WTC11 (cell line): ENCODE measurements around the gene AGBL1. TPM values are rescaled to one million over a fixed set of nuclear protein-coding genes. Genes with fewer than 3 reads are reported as not detected.

Source experiments
- ATAC-seq: fragments of 200-7000 bp; cut with Tn5 transposase; 2 replicates; pipeline ENCODE4 v1.10.0; 2021; ENCODE audit warnings: mild to moderate bottlenecking, moderate library complexity
- CTCF ChIA-PET: fragments of 300-600 bp; sonication (Branson Sonifier 250); formaldehyde crosslinking; loops from one replicate; lab custom pipeline; 2021; ENCODE audit warnings: antibody characterized with exemption; lab: Charles Lee
- POLR2A ChIA-PET: fragments of 350-600 bp; sonication (Branson Sonifier 250); formaldehyde crosslinking; loops from one replicate; lab custom pipeline; 2021; ENCODE audit warnings: antibody characterized with exemption; lab: Charles Lee
- DNase-seq: peaks from one replicate; pipeline ENCODE4 v3.0.0; 2021; ENCODE audit warnings: low spot score
- H3K27ac Mint-ChIP-seq: 2 replicates; pipeline ENCODE4 v1.8.0; 2021; ENCODE audit warnings: mixed read lengths
- H3K27me3 Mint-ChIP-seq: 2 replicates; pipeline ENCODE4 v1.8.0; 2021; ENCODE audit warnings: low read depth, mild to moderate bottlenecking, moderate library complexity, mixed read lengths
- H3K36me3 Mint-ChIP-seq: 2 replicates; pipeline ENCODE4 v1.8.0; 2021; ENCODE audit warnings: mixed read lengths
- H3K4me1 Mint-ChIP-seq: 2 replicates; pipeline ENCODE4 v1.8.0; 2022; ENCODE audit warnings: mixed read lengths
- H3K4me3 Mint-ChIP-seq: 2 replicates; pipeline ENCODE4 v1.8.0; 2021; ENCODE audit warnings: mild to moderate bottlenecking, moderate library complexity, mixed read lengths
- H3K9me3 Mint-ChIP-seq: 2 replicates; pipeline ENCODE4 v1.8.0; 2021; ENCODE audit warnings: mixed read lengths
- ATF6 ChIP-seq: sonication (generic); formaldehyde crosslinking; IDR thresholded peaks from 2 replicates; pipeline ENCODE4 v1.8.1; 2023; ENCODE audit warnings: mild to moderate bottlenecking, missing genetic modification reagents
- CTCF ChIP-seq: fragments of 200-600 bp; IDR thresholded peaks from 2 replicates; pipeline ENCODE4 v1.8.0; 2022; ENCODE audit warnings: antibody characterized with exemption
- ESRRA ChIP-seq: sonication (generic); formaldehyde crosslinking; IDR thresholded peaks from 2 replicates; pipeline ENCODE4 v1.8.1; 2022; ENCODE audit warnings: mild to moderate bottlenecking, missing genetic modification reagents, borderline replicate concordance
- FOXP1 ChIP-seq: sonication (generic); formaldehyde crosslinking; IDR thresholded peaks from 2 replicates; pipeline ENCODE4 v1.8.0; 2022; ENCODE audit warnings: missing genetic modification reagents, mild to moderate bottlenecking, moderate library complexity, borderline replicate concordance
- GTF2I ChIP-seq: fragments of 250-450 bp; sonication (Bioruptor Pico); conservative IDR thresholded peaks from 2 replicates; pipeline ENCODE4 v1.4.0; 2021; ENCODE audit warnings: mild to moderate bottlenecking
- JAZF1 ChIP-seq: fragments of 250-450 bp; sonication (Bioruptor Pico); IDR thresholded peaks from 2 replicates; pipeline ENCODE4 v1.9.0; 2021; ENCODE audit warnings: moderate library complexity, mild to moderate bottlenecking, inconsistent platforms
- KAT7 ChIP-seq: sonication (generic); formaldehyde crosslinking; IDR thresholded peaks from 2 replicates; pipeline ENCODE4 v1.8.1; 2023; ENCODE audit warnings: missing genetic modification reagents, mild to moderate bottlenecking, borderline replicate concordance
- SMAD3 ChIP-seq: sonication (generic); formaldehyde crosslinking; IDR thresholded peaks from 2 replicates; pipeline ENCODE4 v1.8.0; 2022; ENCODE audit warnings: missing genetic modification reagents, mild to moderate bottlenecking, borderline replicate concordance
- ZNF219 ChIP-seq: sonication (generic); formaldehyde crosslinking; IDR thresholded peaks from 2 replicates; pipeline ENCODE4 v1.8.0; 2023; ENCODE audit warnings: missing genetic modification reagents, mild to moderate bottlenecking, borderline replicate concordance
- total RNA-seq: library from RNA; stranded (reverse); gene quantifications from 3 replicates; pipeline ENCODE4 v1.2.3, GENCODE V29; 2021
- TF ChIP-seq, protein P1 (sequence below): fragments of 250-450 bp; sonication (Bioruptor Pico); IDR thresholded peaks from 2 replicates; pipeline ENCODE4 v1.9.0; 2021; ENCODE audit warnings: mild to moderate bottlenecking
- TF ChIP-seq, protein P2 (sequence below): fragments of 250-450 bp; sonication (Bioruptor Pico); IDR thresholded peaks from 2 replicates; pipeline ENCODE4 v1.8.0; 2021; ENCODE audit warnings: mild to moderate bottlenecking
- TF ChIP-seq, protein P3 (sequence below): sonication (generic); formaldehyde crosslinking; IDR thresholded peaks from 2 replicates; pipeline ENCODE4 v1.8.0; 2022; ENCODE audit warnings: mild to moderate bottlenecking, missing genetic modification reagents
- TF ChIP-seq, protein P4 (sequence below): sonication (generic); formaldehyde crosslinking; conservative IDR thresholded peaks from 2 replicates; pipeline ENCODE4 v1.8.1; 2023; ENCODE audit warnings: mild to moderate bottlenecking, low read depth, missing genetic modification reagents, moderate library complexity
- TF ChIP-seq, protein P5 (sequence below): sonication (generic); formaldehyde crosslinking; IDR thresholded peaks from 2 replicates; pipeline ENCODE4 v1.8.1; 2022; ENCODE audit warnings: low read depth, mild to moderate bottlenecking, moderate library complexity, missing genetic modification reagents, borderline replicate concordance

AGBL1 gene
- total RNA-seq, 1 experiment from 2014 or later: not detected

- peaks cover 21% of the 10 kb centered on the region for H3K9me3 Mint-ChIP-seq
- peaks cover 3% of the 10 kb centered on the region; the same call in 1 of the 2 replicates for H3K36me3 Mint-ChIP-seq
- no peak overlapping the region for H3K4me3 Mint-ChIP-seq
- CTCF ChIA-PET: no interaction called here
- H3K27me3 Mint-ChIP-seq: no peaks in the 10 kb centered on the region
- DNase-seq (peak; percentile 81), ATAC-seq (peak; percentile 99)
- no peaks in the 10 kb centered on the region for H3K4me1 Mint-ChIP-seq
- no peak overlapping the region for H3K27ac Mint-ChIP-seq
- POLR2A ChIA-PET: no interaction called here
- TF ChIP-seq ATF6 (no peak), CTCF (peak; percentile 84), ESRRA (CRISPR knock-in tag) (no peak)
These were observed 60.2 kb downstream of the AGBL1 start for GRCh38 chr15:86139828-86140227.

DNA sequence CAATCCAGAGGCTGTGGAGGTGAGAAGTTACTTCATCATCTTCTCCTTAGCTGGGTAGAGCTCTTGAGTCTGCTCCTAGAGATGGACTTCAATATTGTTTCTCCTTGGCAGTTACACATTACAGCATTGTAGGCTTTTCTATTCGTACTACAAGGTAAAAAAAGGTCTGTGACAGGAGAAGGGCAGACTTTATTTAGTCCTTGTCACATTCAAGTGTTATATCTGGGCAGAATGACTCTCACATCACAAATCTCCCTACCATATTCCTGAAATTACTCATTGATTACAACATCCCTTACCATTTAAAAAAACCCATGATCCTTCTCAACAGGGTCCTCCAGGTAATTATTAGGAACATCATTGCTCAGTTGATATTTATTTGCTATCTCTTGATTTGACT lies 75.0 kb downstream of the AGBL1 start:
- ATAC-seq (no peak), DNase-seq (no peak)
- H3K36me3 Mint-ChIP-seq: peaks cover 26% of the 10 kb centered on the region
- H3K27ac Mint-ChIP-seq: no peak overlapping the region
- no peak overlapping the region for H3K4me3 Mint-ChIP-seq
- peaks cover 43% of the 10 kb centered on the region for H3K9me3 Mint-ChIP-seq
- H3K4me1 Mint-ChIP-seq: peaks cover 10% of the 10 kb centered on the region
- ChIA-PET CTCF (no interaction called here), POLR2A (no interaction called here)
- H3K27me3 Mint-ChIP-seq: no peaks in the 10 kb centered on the region
- TF ChIP-seq, protein P1, sequence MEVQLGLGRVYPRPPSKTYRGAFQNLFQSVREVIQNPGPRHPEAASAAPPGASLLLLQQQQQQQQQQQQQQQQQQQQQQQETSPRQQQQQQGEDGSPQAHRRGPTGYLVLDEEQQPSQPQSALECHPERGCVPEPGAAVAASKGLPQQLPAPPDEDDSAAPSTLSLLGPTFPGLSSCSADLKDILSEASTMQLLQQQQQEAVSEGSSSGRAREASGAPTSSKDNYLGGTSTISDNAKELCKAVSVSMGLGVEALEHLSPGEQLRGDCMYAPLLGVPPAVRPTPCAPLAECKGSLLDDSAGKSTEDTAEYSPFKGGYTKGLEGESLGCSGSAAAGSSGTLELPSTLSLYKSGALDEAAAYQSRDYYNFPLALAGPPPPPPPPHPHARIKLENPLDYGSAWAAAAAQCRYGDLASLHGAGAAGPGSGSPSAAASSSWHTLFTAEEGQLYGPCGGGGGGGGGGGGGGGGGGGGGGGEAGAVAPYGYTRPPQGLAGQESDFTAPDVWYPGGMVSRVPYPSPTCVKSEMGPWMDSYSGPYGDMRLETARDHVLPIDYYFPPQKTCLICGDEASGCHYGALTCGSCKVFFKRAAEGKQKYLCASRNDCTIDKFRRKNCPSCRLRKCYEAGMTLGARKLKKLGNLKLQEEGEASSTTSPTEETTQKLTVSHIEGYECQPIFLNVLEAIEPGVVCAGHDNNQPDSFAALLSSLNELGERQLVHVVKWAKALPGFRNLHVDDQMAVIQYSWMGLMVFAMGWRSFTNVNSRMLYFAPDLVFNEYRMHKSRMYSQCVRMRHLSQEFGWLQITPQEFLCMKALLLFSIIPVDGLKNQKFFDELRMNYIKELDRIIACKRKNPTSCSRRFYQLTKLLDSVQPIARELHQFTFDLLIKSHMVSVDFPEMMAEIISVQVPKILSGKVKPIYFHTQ (CRISPR knock-in tag): no peak
- TF ChIP-seq, protein P2, sequence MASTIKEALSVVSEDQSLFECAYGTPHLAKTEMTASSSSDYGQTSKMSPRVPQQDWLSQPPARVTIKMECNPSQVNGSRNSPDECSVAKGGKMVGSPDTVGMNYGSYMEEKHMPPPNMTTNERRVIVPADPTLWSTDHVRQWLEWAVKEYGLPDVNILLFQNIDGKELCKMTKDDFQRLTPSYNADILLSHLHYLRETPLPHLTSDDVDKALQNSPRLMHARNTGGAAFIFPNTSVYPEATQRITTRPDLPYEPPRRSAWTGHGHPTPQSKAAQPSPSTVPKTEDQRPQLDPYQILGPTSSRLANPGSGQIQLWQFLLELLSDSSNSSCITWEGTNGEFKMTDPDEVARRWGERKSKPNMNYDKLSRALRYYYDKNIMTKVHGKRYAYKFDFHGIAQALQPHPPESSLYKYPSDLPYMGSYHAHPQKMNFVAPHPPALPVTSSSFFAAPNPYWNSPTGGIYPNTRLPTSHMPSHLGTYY (CRISPR knock-in tag): no peak
- TF ChIP-seq, protein P3, sequence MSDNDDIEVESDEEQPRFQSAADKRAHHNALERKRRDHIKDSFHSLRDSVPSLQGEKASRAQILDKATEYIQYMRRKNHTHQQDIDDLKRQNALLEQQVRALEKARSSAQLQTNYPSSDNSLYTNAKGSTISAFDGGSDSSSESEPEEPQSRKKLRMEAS: no peak
- TF ChIP-seq, protein P4, sequence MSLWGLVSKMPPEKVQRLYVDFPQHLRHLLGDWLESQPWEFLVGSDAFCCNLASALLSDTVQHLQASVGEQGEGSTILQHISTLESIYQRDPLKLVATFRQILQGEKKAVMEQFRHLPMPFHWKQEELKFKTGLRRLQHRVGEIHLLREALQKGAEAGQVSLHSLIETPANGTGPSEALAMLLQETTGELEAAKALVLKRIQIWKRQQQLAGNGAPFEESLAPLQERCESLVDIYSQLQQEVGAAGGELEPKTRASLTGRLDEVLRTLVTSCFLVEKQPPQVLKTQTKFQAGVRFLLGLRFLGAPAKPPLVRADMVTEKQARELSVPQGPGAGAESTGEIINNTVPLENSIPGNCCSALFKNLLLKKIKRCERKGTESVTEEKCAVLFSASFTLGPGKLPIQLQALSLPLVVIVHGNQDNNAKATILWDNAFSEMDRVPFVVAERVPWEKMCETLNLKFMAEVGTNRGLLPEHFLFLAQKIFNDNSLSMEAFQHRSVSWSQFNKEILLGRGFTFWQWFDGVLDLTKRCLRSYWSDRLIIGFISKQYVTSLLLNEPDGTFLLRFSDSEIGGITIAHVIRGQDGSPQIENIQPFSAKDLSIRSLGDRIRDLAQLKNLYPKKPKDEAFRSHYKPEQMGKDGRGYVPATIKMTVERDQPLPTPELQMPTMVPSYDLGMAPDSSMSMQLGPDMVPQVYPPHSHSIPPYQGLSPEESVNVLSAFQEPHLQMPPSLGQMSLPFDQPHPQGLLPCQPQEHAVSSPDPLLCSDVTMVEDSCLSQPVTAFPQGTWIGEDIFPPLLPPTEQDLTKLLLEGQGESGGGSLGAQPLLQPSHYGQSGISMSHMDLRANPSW: no peak
- TF ChIP-seq KAT7 (CRISPR knock-in tag) (no peak), JAZF1 (CRISPR knock-in tag) (no peak)

- no peak for DNase-seq
- TF ChIP-seq ATF6 (no peak), SMAD3 (CRISPR knock-in tag) (no peak), FOXP1 (CRISPR knock-in tag) (no peak), GTF2I (no peak), ZNF219 (CRISPR knock-in tag) (no peak)
- TF ChIP-seq, protein P5, sequence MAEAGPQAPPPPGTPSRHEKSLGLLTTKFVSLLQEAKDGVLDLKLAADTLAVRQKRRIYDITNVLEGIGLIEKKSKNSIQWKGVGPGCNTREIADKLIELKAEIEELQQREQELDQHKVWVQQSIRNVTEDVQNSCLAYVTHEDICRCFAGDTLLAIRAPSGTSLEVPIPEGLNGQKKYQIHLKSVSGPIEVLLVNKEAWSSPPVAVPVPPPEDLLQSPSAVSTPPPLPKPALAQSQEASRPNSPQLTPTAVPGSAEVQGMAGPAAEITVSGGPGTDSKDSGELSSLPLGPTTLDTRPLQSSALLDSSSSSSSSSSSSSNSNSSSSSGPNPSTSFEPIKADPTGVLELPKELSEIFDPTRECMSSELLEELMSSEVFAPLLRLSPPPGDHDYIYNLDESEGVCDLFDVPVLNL (CRISPR knock-in tag): no peak
- TF ChIP-seq, all 79 proteins: peak for 0
- ChIA-PET CTCF (no interaction called here), POLR2A (no interaction called here)
- ATAC-seq: no peak
- Mint-ChIP-seq H3K27ac (no peak overlapping the region), H3K4me1 (peaks cover 12% of the 10 kb centered on the region), H3K9me3 (peaks cover 35% of the 10 kb centered on the region), H3K36me3 (peaks cover 19% of the 10 kb centered on the region), H3K27me3 (no peaks in the 10 kb centered on the region), H3K4me3 (no peak overlapping the region)
These were observed 75.9 kb downstream of the AGBL1 start for GRCh38 chr15:86155551-86155950.
